GM12878 (cell line): ENCODE measurements around the gene CPB2. TPM values are rescaled to one million over a fixed set of nuclear protein-coding genes. Genes with fewer than 3 reads are reported as not detected.

Experiments used
- ATAC-seq: fragments of 200-7000 bp; cut with Tn5 transposase; 3 replicates; pipeline ENCODE4 v1.9.1; 2020; ENCODE audit warnings: mild to moderate bottlenecking, moderate library complexity
- BruUV-seq: library from RNA; stranded (reverse); fragments of 400-500 nt; replicated peaks from 2 replicates; lab custom pipeline; 2021; lab: Mats Ljungman, UMichigan
- CTCF ChIA-PET: fragments of 300-600 bp; sonication (Branson Sonifier 250); formaldehyde crosslinking; extraction: SDS; loops from one replicate; lab custom pipeline; 2021; ENCODE audit warnings: inconsistent platforms; lab: Yijun Ruan, JAX
- POLR2A ChIA-PET: fragments of 350-600 bp; formaldehyde crosslinking; extraction: SDS; loops from one replicate; lab custom pipeline; 2021; ENCODE audit warnings: inconsistent platforms; lab: Charles Lee
- RAD21 ChIA-PET: fragments of 300-600 bp; sonication (Branson Sonifier 250); formaldehyde crosslinking; loops from one replicate; lab custom pipeline; 2023; ENCODE audit warnings: antibody characterized with exemption; ENCODE audit not compliant: unreplicated experiment; lab: Charles Lee
- SMC1A ChIA-PET: fragments of 300-600 bp; sonication (Branson Sonifier 250); formaldehyde crosslinking; loops from one replicate; lab custom pipeline; 2023; ENCODE audit not compliant: unreplicated experiment, uncharacterized antibody; lab: Charles Lee
- DNase-seq: peaks from one replicate; pipeline ENCODE4 v3.0.0-alpha.2; 2011; ENCODE audit warnings: low read depth, low spot score
- FAIRE-seq: peaks from 3 replicates; lab custom pipeline; 2011; peaks lifted over from hg19 to GRCh38; lab: Jason Lieb, UNC
- H2AFZ ChIP-seq: 2 replicates; pipeline ENCODE4 v1.6.0; 2011; ENCODE audit warnings: low read depth, low read length, control low read depth; ENCODE audit not compliant: control insufficient read depth
- H3K27ac ChIP-seq: 2 replicates; pipeline ENCODE4 v1.5.1; 2011; ENCODE audit warnings: control low read depth; ENCODE audit not compliant: control insufficient read depth, insufficient read depth
- H3K27me3 ChIP-seq, 2 experiments: replicated peaks in 1 of 2; 2 replicates each; pipeline versions ENCODE4 v1.6.0 to v1.6.1; 2011; ENCODE audit warnings: low read length in 1 of 2; ENCODE audit not compliant: control insufficient read depth in 2 of 2, insufficient read depth in 2 of 2
- H3K36me3 ChIP-seq, 2 experiments: 2 replicates each; pipeline ENCODE4 v1.5.1; 2011; ENCODE audit warnings: low read length in 1 of 2; ENCODE audit not compliant: control insufficient read depth in 2 of 2, insufficient read depth in 2 of 2
- H3K4me1 ChIP-seq: 2 replicates; pipeline ENCODE4 v1.6.1; 2011; ENCODE audit warnings: mild to moderate bottlenecking, low read length, moderate library complexity, mixed read lengths; ENCODE audit not compliant: control insufficient read depth, insufficient read depth
- H3K4me2 ChIP-seq: 2 replicates; pipeline ENCODE4 v1.6.0; 2011; ENCODE audit warnings: control low read depth; ENCODE audit not compliant: control insufficient read depth, insufficient read depth
- H3K4me3 ChIP-seq: fragments of 200-600 bp; sonication (generic); 2 replicates; pipeline ENCODE4 v1.5.1; 2016
- H3K79me2 ChIP-seq: 2 replicates; pipeline ENCODE4 v1.6.0; 2011; ENCODE audit warnings: low read length; ENCODE audit not compliant: control insufficient read depth, insufficient read depth
- H3K9ac ChIP-seq: 2 replicates; pipeline ENCODE4 v1.8.0; 2011; ENCODE audit warnings: low read length, control low read depth, mixed read lengths; ENCODE audit not compliant: control insufficient read depth, insufficient read depth
- H3K9me3 ChIP-seq: replicated peaks from 3 replicates; pipeline ENCODE4 v1.5.1; 2011; ENCODE audit warnings: mild to moderate bottlenecking, low read length; ENCODE audit not compliant: control insufficient read depth, insufficient read depth
- H4K20me1 ChIP-seq: 2 replicates; pipeline ENCODE4 v1.6.0; 2011; ENCODE audit not compliant: control insufficient read depth, insufficient read depth
- CHD2 ChIP-seq: IDR thresholded peaks from 2 replicates; pipeline ENCODE4 v1.6.1; 2011; ENCODE audit warnings: low read depth, low read length, improper control_type of control experiment, borderline replicate concordance
- CUX1 ChIP-seq: IDR thresholded peaks from 2 replicates; pipeline ENCODE4 v1.6.1; 2012; ENCODE audit warnings: improper control_type of control experiment, low read depth, low read length; ENCODE audit not compliant: insufficient replicate concordance
- HDAC6 ChIP-seq: fragments of 200-600 bp; sonication (generic); IDR thresholded peaks from one replicate; pipeline ENCODE4 v1.8.0; 2017; ENCODE audit warnings: antibody characterized with exemption; ENCODE audit not compliant: unreplicated experiment
- IRF5 ChIP-seq: fragments of 450-650 bp; IDR thresholded peaks from 2 replicates; pipeline ENCODE4 v1.6.1; 2017; ENCODE audit warnings: borderline replicate concordance
- NFXL1 ChIP-seq: fragments of 450-650 bp; IDR thresholded peaks from 2 replicates; pipeline ENCODE4 v1.6.1; 2017; ENCODE audit warnings: antibody characterized with exemption, mild to moderate bottlenecking, borderline replicate concordance
- NRF1 ChIP-seq: conservative IDR thresholded peaks from 2 replicates; pipeline ENCODE4 v1.6.1; 2011; ENCODE audit warnings: mild to moderate bottlenecking, low read depth, low read length, improper control_type of control experiment
- PAX8 ChIP-seq: fragments of 450-650 bp; IDR thresholded peaks from 2 replicates; pipeline ENCODE4 v1.6.1; 2017; ENCODE audit warnings: mild to moderate bottlenecking, moderate library complexity
- PML ChIP-seq: IDR thresholded peaks from 2 replicates; pipeline ENCODE4 v1.6.1; 2012; ENCODE audit warnings: low read length, inconsistent platforms
- ZBTB40 ChIP-seq: fragments of 450-650 bp; IDR thresholded peaks from 2 replicates; pipeline ENCODE4 v1.6.1; 2016; ENCODE audit warnings: mild to moderate bottlenecking, moderate library complexity, borderline replicate concordance
- WGBS: methylation state at CpG from one replicate; pipeline ENCODE4 v1.1.6; 2016; ENCODE audit warnings: low lambda C conversion rate; ENCODE audit not compliant: insufficient replicate concordance, insufficient coverage; ENCODE audit errors: missing lambda C conversion rate; 5-methylcytosine and 5-hydroxymethylcytosine counted together
- in situ Hi-C: fragments of 300-500 bp; cut with MboI; formaldehyde crosslinking; loops from 9 replicates; pipeline ENCODE4 v1.14.3; 2018; ENCODE audit warnings: mixed read lengths
- intact Hi-C: fragments of 100-400 bp; cut with micrococcal nuclease; formaldehyde crosslinking; loops from one replicate; pipeline ENCODE4 v1.14.2; 2022; ENCODE audit not compliant: unreplicated experiment
- polyA plus RNA-seq, 11 experiments: library from polyadenylated mRNA; depleted of rRNA in 4 of 11; unstranded in 6 of 11; stranded (reverse) in 5 of 11; fragments of >200 nt; fragmentation: Nextera tagmentation in 4 of 11; fragmentation: Illumina TruSeq in 1 of 11; extraction: Ambion mirVana in 4 of 11; extraction: Trizol in 1 of 11; gene quantifications; 1 replicate in 1 of 11; 2 replicates in 10 of 11; pipeline versions ENCODE4 v1.2.1 to v1.2.3, GENCODE V29; 2011 to 2016; ENCODE audit warnings: inconsistent platforms in 2 of 11, missing spikeins in 2 of 11, low read depth in 1 of 11
- total RNA-seq, 4 experiments: library from RNA; depleted of rRNA in 3 of 4; stranded (reverse); fragments of >200 nt in 3 of 4; fragmentation: Illumina TruSeq in 1 of 4; extraction: Trizol in 1 of 4; gene quantifications; 2 replicates each; pipeline versions ENCODE4 v1.2.1 to v1.2.3, GENCODE V29; 2013 to 2021

Gene CPB2
- total and polyA plus RNA-seq, 10 of the 15 experiments (the other 5 are each of a cell fraction or from before 2014, with no cell fraction given) = 0.05 to 0.87 (median 0.13) TPM; not detected in 3

GRCh38 chr13:46012404-46012803 is 92.4 kb downstream of the CPB2 start (continued):
- no peak for TF ChIP-seq CUX1

GRCh38 chr13:46010148-46010547 is 94.7 kb downstream of the CPB2 start:
- FAIRE-seq (no peak), ATAC-seq (no peak), DNase-seq (no peak)
- BruUV-seq = no TSS peak
- ChIA-PET CTCF (interaction anchor here (0.7 to 2.4 kb wide), 4 partner anchors 9 to 387 kb away, joined by 3 to 14 read pairs (median 3); no protein-coding TSS in a partner anchor), RAD21 (no interaction called here), SMC1A (interaction anchor here (0.9 to 2.0 kb wide), 2 partner anchors 21 to 203 kb away, joined by 3 to 6 read pairs; no protein-coding TSS in a partner anchor), POLR2A (no interaction called here)
- no peak overlapping the region for H3K4me3 ChIP-seq
- no peaks in the 10 kb centered on the region for H3K4me1 ChIP-seq
- no peaks in the 10 kb centered on the region for H3K79me2 ChIP-seq
- H3K27me3 ChIP-seq = no peaks in the 10 kb centered on the region
- H3K9ac ChIP-seq = no peak overlapping the region
- no peaks in the 10 kb centered on the region for H4K20me1 ChIP-seq
- no peak overlapping the region for H3K4me2 ChIP-seq
- intact Hi-C loops (no loop called here), in situ Hi-C loops (no loop called here)
- no peak overlapping the region for H3K27ac ChIP-seq
- no peak overlapping the region for H2AFZ ChIP-seq
- over 99% methylated on average over 6 of the region's 6 CpGs for WGBS
- H3K36me3 ChIP-seq = peaks cover 4 to 8% of the 10 kb centered on the region in 2 experiments
- no peaks in the 10 kb centered on the region for H3K9me3 ChIP-seq
- no peak for TF ChIP-seq ZBTB40
- TF ChIP-seq NFXL1 = no peak
- no peak for TF ChIP-seq PAX8
- TF ChIP-seq NRF1 = no peak
- no peak for TF ChIP-seq PML
- no peak for TF ChIP-seq CHD2
- no peak for TF ChIP-seq IRF5
- TF ChIP-seq HDAC6 = no peak
